ENCODE measurements around the gene TMC2. TPM values are rescaled to one million over a fixed set of nuclear protein-coding genes. Genes with fewer than 3 reads are reported as not detected.
A peak's percentile ranks its signal among the peaks of the same experiment; 100 is the strongest.

Gene TMC2
- polyA plus RNA-seq, 1 experiment, result not detected

DNA sequence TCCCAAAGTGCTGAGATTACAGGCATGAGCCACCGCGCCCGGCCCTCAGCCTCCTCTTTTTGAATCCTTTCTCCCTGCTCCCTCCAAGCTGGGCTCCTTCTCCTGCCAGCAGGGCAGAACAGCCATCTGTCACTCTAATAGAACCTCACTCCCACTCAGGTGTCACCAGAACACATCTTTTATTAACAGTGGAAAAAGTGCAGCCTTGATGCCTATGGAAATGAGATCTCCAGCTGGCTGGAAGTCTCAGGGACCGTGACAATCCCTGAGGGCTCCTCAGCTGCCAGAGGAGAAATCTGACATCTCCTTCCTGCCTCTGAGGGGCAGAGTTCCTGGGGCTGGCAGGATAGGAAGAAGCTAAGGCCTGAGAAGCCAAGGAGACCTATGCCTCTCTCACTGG, 28.0 kb downstream of the TMC2 start:
- peaks cover 35% of the 10 kb centered on the region for H3K27me3 ChIP-seq (ENCODE audit: control insufficient read depth, insufficient read depth, low read length)
- no peaks in the 10 kb centered on the region for H3K9me3 ChIP-seq (ENCODE audit: control insufficient read depth, insufficient read depth, low read length)
- H3K4me3 ChIP-seq (ENCODE audit: low read depth, low read length), result no peak overlapping the region
- ChIA-PET POLR2A (no interaction called here), CTCF (no interaction called here)
- TF ChIP-seq, protein P1, sequence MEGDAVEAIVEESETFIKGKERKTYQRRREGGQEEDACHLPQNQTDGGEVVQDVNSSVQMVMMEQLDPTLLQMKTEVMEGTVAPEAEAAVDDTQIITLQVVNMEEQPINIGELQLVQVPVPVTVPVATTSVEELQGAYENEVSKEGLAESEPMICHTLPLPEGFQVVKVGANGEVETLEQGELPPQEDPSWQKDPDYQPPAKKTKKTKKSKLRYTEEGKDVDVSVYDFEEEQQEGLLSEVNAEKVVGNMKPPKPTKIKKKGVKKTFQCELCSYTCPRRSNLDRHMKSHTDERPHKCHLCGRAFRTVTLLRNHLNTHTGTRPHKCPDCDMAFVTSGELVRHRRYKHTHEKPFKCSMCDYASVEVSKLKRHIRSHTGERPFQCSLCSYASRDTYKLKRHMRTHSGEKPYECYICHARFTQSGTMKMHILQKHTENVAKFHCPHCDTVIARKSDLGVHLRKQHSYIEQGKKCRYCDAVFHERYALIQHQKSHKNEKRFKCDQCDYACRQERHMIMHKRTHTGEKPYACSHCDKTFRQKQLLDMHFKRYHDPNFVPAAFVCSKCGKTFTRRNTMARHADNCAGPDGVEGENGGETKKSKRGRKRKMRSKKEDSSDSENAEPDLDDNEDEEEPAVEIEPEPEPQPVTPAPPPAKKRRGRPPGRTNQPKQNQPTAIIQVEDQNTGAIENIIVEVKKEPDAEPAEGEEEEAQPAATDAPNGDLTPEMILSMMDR (IDR thresholded peaks at IDR 0.05; ENCODE audit: low read depth, low read length), result no peak
- H3K27ac ChIP-seq (ENCODE audit: low read depth, low read length), result no peak overlapping the region
- no peak for DNase-seq (ENCODE audit: low read depth, low spot score)

DNA sequence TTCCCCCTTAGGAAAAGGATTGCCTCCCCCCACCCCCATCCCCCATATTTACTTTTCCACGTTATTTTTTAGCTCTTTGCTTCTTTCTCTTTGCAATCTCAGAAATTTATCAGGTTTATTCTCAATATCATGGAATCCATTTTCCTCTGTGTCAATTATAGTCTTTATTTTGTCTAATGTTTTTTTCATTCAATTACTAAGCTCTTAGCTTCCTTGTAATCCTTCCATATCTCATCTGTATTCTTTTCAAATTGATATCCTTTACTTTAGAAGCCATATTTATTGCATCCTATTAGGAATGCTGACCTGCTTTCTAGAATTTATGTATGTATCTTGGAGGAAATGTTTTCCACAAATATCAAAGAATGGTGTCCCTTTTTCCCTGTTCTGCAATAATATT, 39.3 kb downstream of the TMC2 start:
- ChIA-PET POLR2A (no interaction called here), CTCF (no interaction called here)
- Histone ChIP-seq H3K4me3 (ENCODE audit: low read depth, low read length) (no peak overlapping the region), H3K27ac (ENCODE audit: low read depth, low read length) (no peak overlapping the region), H3K27me3 (ENCODE audit: control insufficient read depth, insufficient read depth, low read length) (peaks cover 15% of the 10 kb centered on the region), H3K9me3 (ENCODE audit: control insufficient read depth, insufficient read depth, low read length) (no peaks in the 10 kb centered on the region)
- TF ChIP-seq, protein P1 (IDR thresholded peaks at IDR 0.05; ENCODE audit: low read depth, low read length), result no peak
- no peak for DNase-seq (ENCODE audit: low read depth, low spot score)

DNA sequence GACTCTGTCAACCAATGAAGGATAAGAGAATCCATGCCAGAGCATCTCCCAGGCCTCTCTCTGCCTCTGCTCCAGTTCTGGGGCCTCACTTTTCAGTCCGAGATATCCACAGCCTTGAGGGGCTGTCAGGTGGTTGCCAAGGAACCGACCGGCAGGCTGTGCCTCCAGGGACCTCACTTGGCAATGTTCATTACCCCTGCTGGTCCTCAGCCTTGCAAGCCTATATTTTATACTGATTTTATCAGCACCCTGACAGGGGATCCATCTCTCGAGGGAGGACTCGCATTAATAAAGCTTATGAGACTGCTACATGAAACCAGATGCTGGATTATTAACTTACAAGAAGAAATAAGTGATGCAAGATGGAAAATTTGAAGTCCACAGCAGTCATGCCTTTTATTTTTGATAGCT, 39.9 kb downstream of the TMC2 start:
- no peak overlapping the region for H3K4me3 ChIP-seq (ENCODE audit: low read depth, low read length)
- H3K27ac ChIP-seq (ENCODE audit: low read depth, low read length), result no peak overlapping the region
- peaks cover 15% of the 10 kb centered on the region for H3K27me3 ChIP-seq (ENCODE audit: control insufficient read depth, insufficient read depth, low read length)
- ChIA-PET POLR2A (no interaction called here), CTCF (no interaction called here)
- TF ChIP-seq, protein P1 (IDR thresholded peaks at IDR 0.05; ENCODE audit: low read depth, low read length), result no peak
- DNase-seq (ENCODE audit: low read depth, low spot score), result no peak
- no peaks in the 10 kb centered on the region for H3K9me3 ChIP-seq (ENCODE audit: control insufficient read depth, insufficient read depth, low read length)

DNA sequence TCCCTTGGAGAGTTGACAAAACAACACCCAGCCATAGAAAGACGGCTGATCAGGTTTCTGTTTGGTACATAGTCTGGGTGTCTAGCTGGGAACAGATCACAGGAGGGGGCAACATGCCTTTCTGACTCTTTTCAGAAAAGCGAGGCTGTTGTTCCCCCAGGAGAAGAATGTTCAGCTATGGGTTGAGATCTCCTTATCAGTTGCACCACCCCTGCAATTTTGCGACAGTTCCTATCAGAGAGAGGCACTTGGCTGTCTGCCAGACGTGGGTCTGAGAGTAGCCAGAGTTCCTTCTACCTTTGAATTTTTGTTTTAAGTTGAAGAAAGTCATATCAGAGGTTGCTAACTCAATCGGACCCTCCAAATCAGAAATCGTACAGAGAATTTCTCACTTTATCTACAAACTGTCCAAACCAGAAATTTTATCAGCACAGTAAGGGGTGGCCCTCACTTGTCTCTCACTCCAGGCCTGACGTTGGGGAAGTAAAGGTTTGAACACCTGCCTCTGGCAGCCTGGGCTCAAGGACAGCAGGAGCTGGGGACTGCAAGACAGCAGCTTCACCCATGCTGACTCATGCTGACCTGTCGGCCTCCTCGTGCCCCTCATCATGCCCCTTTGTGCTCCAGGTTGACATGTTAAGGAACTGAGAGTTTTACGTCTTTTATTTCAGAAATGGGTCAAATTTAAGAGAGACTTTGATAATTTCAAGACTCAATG, 42.3 kb downstream of the TMC2 start:
- ChIA-PET CTCF (no interaction called here), POLR2A (no interaction called here)
- Histone ChIP-seq H3K27ac (ENCODE audit: low read depth, low read length) (no peak overlapping the region), H3K27me3 (ENCODE audit: control insufficient read depth, insufficient read depth, low read length) (peaks cover 11% of the 10 kb centered on the region), H3K4me3 (ENCODE audit: low read depth, low read length) (no peak overlapping the region), H3K9me3 (ENCODE audit: control insufficient read depth, insufficient read depth, low read length) (no peaks in the 10 kb centered on the region)
- TF ChIP-seq, protein P1 (IDR thresholded peaks at IDR 0.05; ENCODE audit: low read depth, low read length), result no peak
- DNase-seq (ENCODE audit: low read depth, low spot score), result no peak

DNA sequence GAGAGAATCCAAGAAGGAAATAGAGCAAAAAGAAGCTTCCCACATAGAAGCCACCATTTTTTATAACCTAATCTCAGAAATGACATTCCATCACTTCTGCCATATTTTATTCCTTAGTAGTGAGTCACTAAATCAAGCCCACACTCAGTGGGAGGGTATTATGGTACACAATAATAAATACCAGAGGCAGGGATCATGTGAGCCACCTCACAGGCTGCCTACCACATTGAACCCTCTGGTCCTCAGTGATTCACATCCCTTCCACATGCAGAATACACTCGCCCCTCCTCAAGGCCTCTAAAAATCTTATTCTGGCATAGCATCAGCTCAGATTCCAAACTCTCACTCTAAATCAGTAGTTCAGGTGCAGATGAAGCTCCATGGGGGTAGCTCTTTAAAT, 49.4 kb downstream of the TMC2 start:
- TF ChIP-seq, protein P1 (IDR thresholded peaks at IDR 0.05; ENCODE audit: low read depth, low read length), result no peak
- no peaks in the 10 kb centered on the region for H3K9me3 ChIP-seq (ENCODE audit: control insufficient read depth, insufficient read depth, low read length)
- peaks cover 4% of the 10 kb centered on the region for H3K27me3 ChIP-seq (ENCODE audit: control insufficient read depth, insufficient read depth, low read length)
- ChIA-PET POLR2A (no interaction called here), CTCF (no interaction called here)
- H3K4me3 ChIP-seq (ENCODE audit: low read depth, low read length), result no peak overlapping the region
- H3K27ac ChIP-seq (ENCODE audit: low read depth, low read length), result no peak overlapping the region
- DNase-seq (ENCODE audit: low read depth, low spot score), result peak; percentile 7
